H1 (cell line): ENCODE measurements around the gene TADA3. TPM values are rescaled to one million over a fixed set of nuclear protein-coding genes. Genes with fewer than 3 reads are reported as not detected.

ENCODE experiments used
- CTCF ChIA-PET: fragments of 300-600 bp; sonication (Branson Sonifier 250); formaldehyde crosslinking; loops from one replicate; lab custom pipeline; 2021; ENCODE audit not compliant: partially characterized antibody; lab: Charles Lee
- POLR2A ChIA-PET: fragments of 300-600 bp; sonication (Branson Sonifier 250); formaldehyde crosslinking; loops from one replicate; lab custom pipeline; 2021; ENCODE audit warnings: inconsistent platforms; ENCODE audit not compliant: partially characterized antibody; lab: Charles Lee
- DNase-seq, 2 experiments: peaks; one replicate each; pipeline versions ENCODE4 v3.0.0 to v3.0.0-alpha.2; 2010 to 2022; ENCODE audit warnings: low spot score in 2 of 2, low read depth in 1 of 2, mixed read lengths in 1 of 2
- FAIRE-seq: peaks from 2 replicates; lab custom pipeline; 2011; peaks lifted over from hg19 to GRCh38; lab: Jason Lieb, UNC
- H2AFZ ChIP-seq: 2 replicates; pipeline ENCODE4 v1.8.1; 2012; ENCODE audit warnings: low read length, inconsistent platforms
- H2AK5ac ChIP-seq: 2 replicates; pipeline ENCODE4 v1.6.1; 2013; ENCODE audit warnings: low read depth, low read length
- H2BK120ac ChIP-seq: replicated peaks from 2 replicates; pipeline ENCODE3; 2013; ENCODE audit warnings: low read depth, low read length, inconsistent platforms
- H2BK12ac ChIP-seq: 2 replicates; pipeline ENCODE4 v1.6.1; 2013; ENCODE audit warnings: low read depth, low read length
- H2BK15ac ChIP-seq: 2 replicates; pipeline ENCODE4 v1.6.1; 2013; ENCODE audit warnings: low read length
- H2BK20ac ChIP-seq: 2 replicates; pipeline ENCODE4 v1.6.1; 2013; ENCODE audit warnings: low read length
- H2BK5ac ChIP-seq: 2 replicates; pipeline ENCODE4 v1.6.1; 2013; ENCODE audit warnings: low read depth, low read length
- H3K14ac ChIP-seq: 2 replicates; pipeline ENCODE4 v1.6.1; 2013; ENCODE audit warnings: inconsistent platforms; ENCODE audit not compliant: insufficient read length
- H3K18ac ChIP-seq: 2 replicates; pipeline ENCODE4 v1.6.1; 2013; ENCODE audit warnings: low read length; ENCODE audit errors: extremely low read depth
- H3K23ac ChIP-seq: 2 replicates; pipeline ENCODE4 v1.6.1; 2013; ENCODE audit warnings: inconsistent platforms; ENCODE audit not compliant: insufficient read length
- H3K23me2 ChIP-seq: 2 replicates; pipeline ENCODE4 v1.6.1; 2013; ENCODE audit warnings: low read depth, low read length
- H3K27ac ChIP-seq: 2 replicates; pipeline ENCODE4 v1.6.1; 2011; ENCODE audit warnings: low read depth, low read length, inconsistent platforms
- H3K27me3 ChIP-seq, 4 experiments: replicated peaks in 1 of 4; 1 replicate in 1 of 4; 2 replicates in 3 of 4; pipeline versions ENCODE4 v1.6.1 to v1.8.1; 2011 to 2013; ENCODE audit warnings: low read length in 3 of 4, mild to moderate bottlenecking in 3 of 4, inconsistent platforms in 2 of 4, mixed read lengths in 2 of 4, moderate library complexity in 1 of 4; ENCODE audit not compliant: control insufficient read depth in 3 of 4, insufficient read depth in 3 of 4; ENCODE audit errors: extremely low read depth in 1 of 4
- H3K36me3 ChIP-seq, 4 experiments: 2 replicates each; pipeline versions ENCODE4 v1.6.1 to v1.8.1; 2011 to 2013; ENCODE audit warnings: mild to moderate bottlenecking in 4 of 4, low read length in 3 of 4, moderate library complexity in 2 of 4, control low read depth in 1 of 4, inconsistent platforms in 1 of 4; ENCODE audit not compliant: insufficient read depth in 4 of 4, control insufficient read depth in 2 of 4
- H3K4ac ChIP-seq: replicated peaks from 2 replicates; pipeline ENCODE3; 2013; ENCODE audit warnings: low read length, low read depth, mixed read lengths, inconsistent platforms; ENCODE audit not compliant: insufficient read length
- H3K4me1 ChIP-seq, 4 experiments: replicated peaks in 1 of 4; 1 replicate in 1 of 4; 2 replicates in 3 of 4; pipeline versions ENCODE4 v1.6.1 to v1.8.1; 2011 to 2013; ENCODE audit warnings: low read length in 3 of 4, inconsistent platforms in 2 of 4, mixed read lengths in 1 of 4; ENCODE audit not compliant: insufficient read depth in 4 of 4, control insufficient read depth in 3 of 4
- H3K4me2 ChIP-seq, 2 experiments: 2 replicates each; pipeline versions ENCODE4 v1.6.1 to v1.8.1; 2011 to 2013; ENCODE audit warnings: low read depth in 2 of 2, low read length in 2 of 2, control low read depth in 1 of 2, inconsistent platforms in 1 of 2, mild to moderate bottlenecking in 1 of 2; ENCODE audit not compliant: insufficient read depth in 1 of 2
- H3K4me3 ChIP-seq, 4 experiments: fragments of 200-600, 300-600 bp in 1 of 4; sonication (generic), shearing (Covaris generic), sonication (Bioruptor Twin) in 1 of 4; 2 replicates each; pipeline versions ENCODE4 v1.5.1 to v1.8.1; 2011 to 2016; ENCODE audit warnings: low read length in 4 of 4, low read depth in 3 of 4, control low read depth in 2 of 4, inconsistent platforms in 2 of 4, mild to moderate bottlenecking in 2 of 4, mixed read lengths in 1 of 4, moderate library complexity in 1 of 4; ENCODE audit not compliant: insufficient read depth in 2 of 4; ENCODE audit errors: extremely low read depth in 1 of 4
- H3K56ac ChIP-seq: replicated peaks from 2 replicates; pipeline ENCODE3; 2013; ENCODE audit warnings: low read depth, mild to moderate bottlenecking, mixed read lengths, low read length, inconsistent platforms; ENCODE audit not compliant: insufficient read length
- H3K79me1 ChIP-seq: 2 replicates; pipeline ENCODE4 v1.6.1; 2013; ENCODE audit warnings: low read depth, low read length, control low read depth
- H3K79me2 ChIP-seq, 2 experiments: 2 replicates each; pipeline versions ENCODE4 v1.6.1 to v1.8.1; 2012 to 2013; ENCODE audit warnings: low read length in 2 of 2, mild to moderate bottlenecking in 2 of 2, inconsistent platforms in 1 of 2; ENCODE audit not compliant: insufficient read depth in 2 of 2, control insufficient read depth in 1 of 2
- H3K9ac ChIP-seq, 4 experiments: replicated peaks in 1 of 4; 1 replicate in 1 of 4; 2 replicates in 3 of 4; pipeline versions ENCODE4 v1.6.1 to v1.8.1; 2011 to 2013; ENCODE audit warnings: low read depth in 3 of 4, low read length in 3 of 4, control low read depth in 2 of 4, mild to moderate bottlenecking in 2 of 4, moderate library complexity in 2 of 4, inconsistent platforms in 1 of 4; ENCODE audit errors: extremely low read depth in 1 of 4
- H3K9me3 ChIP-seq, 2 experiments: 2 replicates each; pipeline versions ENCODE4 v1.6.1 to v1.8.1; 2012 to 2013; ENCODE audit warnings: mild to moderate bottlenecking in 2 of 2, moderate library complexity in 2 of 2, control low read depth in 1 of 2, inconsistent platforms in 1 of 2, low read depth in 1 of 2, low read length in 1 of 2, mixed read lengths in 1 of 2; ENCODE audit not compliant: insufficient read depth in 2 of 2
- H4K20me1 ChIP-seq, 2 experiments: replicated peaks in 1 of 2; 2 replicates each; pipeline versions ENCODE3 to v1.8.1; 2011 to 2013; ENCODE audit warnings: inconsistent platforms in 2 of 2, low read length in 2 of 2, mild to moderate bottlenecking in 1 of 2; ENCODE audit not compliant: insufficient read depth in 2 of 2, control insufficient read depth in 1 of 2
- H4K5ac ChIP-seq: 2 replicates; pipeline ENCODE4 v1.6.1; 2013; ENCODE audit warnings: low read length, low read depth, mixed read lengths, inconsistent platforms; ENCODE audit not compliant: insufficient read length
- H4K8ac ChIP-seq: 2 replicates; pipeline ENCODE4 v1.8.0; 2013; ENCODE audit warnings: mild to moderate bottlenecking, moderate library complexity, low read length, inconsistent platforms; ENCODE audit not compliant: insufficient read depth; ENCODE audit errors: extremely low read depth
- H4K91ac ChIP-seq: replicated peaks from 2 replicates; pipeline ENCODE3; 2013; ENCODE audit warnings: low read length, mixed read lengths, inconsistent platforms; ENCODE audit not compliant: insufficient read length
- CREB1 ChIP-seq: IDR thresholded peaks from 2 replicates; pipeline ENCODE4 v1.6.1; 2012; ENCODE audit warnings: inconsistent platforms
- KDM4A ChIP-seq: IDR thresholded peaks from one replicate; pipeline ENCODE4 v1.7.1; 2012; ENCODE audit warnings: low read depth, mild to moderate bottlenecking, moderate library complexity, low read length, inconsistent platforms; ENCODE audit not compliant: severe bottlenecking
- MAX ChIP-seq: IDR thresholded peaks from 2 replicates; pipeline ENCODE4 v1.6.1; 2012; ENCODE audit warnings: inconsistent platforms
- NANOG ChIP-seq: IDR thresholded peaks from 2 replicates; pipeline ENCODE4 v1.6.1; 2011; ENCODE audit warnings: low read length, low read depth, mild to moderate bottlenecking, inconsistent platforms; ENCODE audit not compliant: insufficient read depth, poor library complexity, severe bottlenecking
- PHF8 ChIP-seq: fragments of 200-600 bp; sonication (generic); conservative IDR thresholded peaks from 2 replicates; pipeline ENCODE4 v1.7.1; 2012; ENCODE audit warnings: low read depth, mild to moderate bottlenecking, inconsistent platforms, low read length, moderate library complexity
- POLR2AphosphoS5 ChIP-seq: IDR thresholded peaks from 2 replicates; pipeline ENCODE4 v1.6.1; 2011; ENCODE audit warnings: low read depth, low read length
- RBBP5 ChIP-seq: IDR thresholded peaks from 2 replicates; pipeline ENCODE4 v1.7.1; 2012; ENCODE audit warnings: low read depth, mild to moderate bottlenecking, inconsistent platforms, low read length, moderate library complexity, borderline replicate concordance
- SP1 ChIP-seq: IDR thresholded peaks from 2 replicates; pipeline ENCODE4 v1.6.1; 2011; ENCODE audit warnings: low read depth, low read length
- SUZ12 ChIP-seq: fragments of 200-600 bp; sonication (generic); IDR thresholded peaks from 2 replicates; pipeline ENCODE4 v1.6.1; 2012; ENCODE audit warnings: mild to moderate bottlenecking, inconsistent platforms, low read length, moderate library complexity, mixed read lengths
- ZNF274 ChIP-seq: IDR thresholded peaks from 2 replicates; pipeline ENCODE4 v1.7.0; 2012; ENCODE audit warnings: low read length, borderline replicate concordance; ENCODE audit errors: extremely low read depth
- WGBS, 2 experiments: shearing (Covaris generic) in 1 of 2; methylation state at CpG; one replicate each; pipeline versions ENCODE4 v1.1.6 to v1.1.7; 2013 to 2015; ENCODE audit warnings: low lambda C conversion rate in 2 of 2, mixed read lengths in 2 of 2, inconsistent platforms in 1 of 2, low coverage in 1 of 2, missing lambda C conversion rate in 1 of 2; ENCODE audit not compliant: insufficient replicate concordance in 2 of 2, insufficient coverage in 1 of 2, insufficient read length in 1 of 2; ENCODE audit errors: extremely low coverage in 1 of 2, missing lambda C conversion rate in 1 of 2; 5-methylcytosine and 5-hydroxymethylcytosine counted together
- polyA plus RNA-seq, 7 experiments: library from polyadenylated mRNA; depleted of rRNA in 3 of 7; stranded (reverse) in 5 of 7; unstranded in 2 of 7; fragments of >200 nt in 5 of 7; fragments of 200-250 nt in 2 of 7; gene quantifications; 1 replicate in 5 of 7; 2 replicates in 1 of 7; 4 replicates in 1 of 7; pipeline versions ENCODE4 v1.2.1 to v1.2.3, GENCODE V29; 2011 to 2013; ENCODE audit warnings: missing spikeins in 2 of 7, mixed read lengths in 2 of 7
- total RNA-seq: library from RNA; stranded (reverse); fragmentation: NEBNext Ultra II Directional; extraction: Animal tissue kit (Norgen Biotek cat#: 25700); gene quantifications from 2 replicates; pipeline ENCODE4 v1.2.1, GENCODE V29; 2021

Gene TADA3
- total and polyA plus RNA-seq, 2 of the 8 experiments (the other 6 are each of a cell fraction or from before 2014, with no cell fraction given) = 43.4 to 50.3 TPM

GRCh38 chr3:9731206-9732079, 60.8 kb downstream of the TADA3 start, which contains the start of gene BRPF1:
Gene BRPF1, plus strand, starts transcription at chr3:9731735. Its CDS starts 2,406 bp downstream, at chr3:9734141.
- Histone ChIP-seq H3K4ac (no peak within 1 kb of the TSS), H2BK12ac (no peak within 1 kb of the TSS), H3K23me2 (peaks cover 8% of the 10 kb centered on the region), H3K9me3 (no peaks in the 10 kb centered on the region), H4K8ac (peak within 1 kb of the TSS; percentile 100), H3K27ac (peak within 1 kb of the TSS; percentile 100), H4K91ac (peak within 1 kb of the TSS; percentile 90), H3K23ac (no peak within 1 kb of the TSS), H3K4me3 (peak within 1 kb of the TSS; percentile 87 to 94 (median 90)), H2BK20ac (0 out of 2 replicates have a peak within 1 kb of the TSS, but pooled peaks have one; percentile 61), H3K79me1 (peaks cover 22% of the 10 kb centered on the region), H2BK15ac (peak within 1 kb of the TSS; percentile 40; the same call in 1 of the 2 replicates), H3K27me3 (no peaks in the 10 kb centered on the region), H2AK5ac (no peak within 1 kb of the TSS), H3K18ac (peak within 1 kb of the TSS; percentile 87), H2BK120ac (peak within 1 kb of the TSS; percentile 79), H2AFZ (peak within 1 kb of the TSS; percentile 99), H3K14ac (no peak within 1 kb of the TSS), H3K4me2 (peak within 1 kb of the TSS; percentile 86 to 88), H2BK5ac (peak within 1 kb of the TSS; percentile 93), H4K20me1 (peaks cover 3 to 20% of the 10 kb centered on the region in 2 experiments), H3K36me3 (peaks cover 7 to 24% (median 12%) of the 10 kb centered on the region in 4 experiments; a peak in 7 of 8 replicates), H3K4me1 (peaks cover 0 to 8% (median 6%) of the 10 kb centered on the region in 4 experiments; a peak in 6 of 7 replicates), H4K5ac (peak within 1 kb of the TSS; percentile 99), H3K56ac (peak within 1 kb of the TSS; percentile 94), H3K9ac (peak within 1 kb of the TSS; percentile 93 to 100 (median 99)), H3K79me2 (peaks cover 13 to 26% of the 10 kb centered on the region in 2 experiments)
- DNase-seq (peak; percentile 96 to 97), FAIRE-seq (no peak)
- CTCF ChIA-PET = interaction anchor here (0.6 to 8.6 kb wide), 6 partner anchors 9 to 229 kb away, joined by 3 to 109 read pairs (median 8); no protein-coding TSS in a partner anchor
- POLR2A ChIA-PET = interaction anchor here (0.6 to 8.4 kb wide), 16 partner anchors 12 to 355 kb away, joined by 3 to 60 read pairs (median 4); partner anchors contain the start of genes ARPC4, MTMR14, OGG1 and SETD5
- 1% methylated on average over 46 of the region's 88 CpGs; no CpG with 5 or more reads in 1 of the 2 experiments for WGBS, 2 experiments
- TF ChIP-seq NANOG = no peak
- TF ChIP-seq RBBP5 = peak; percentile 87; the same call in 1 of the 2 replicates
- TF ChIP-seq PHF8 = peak; percentile 90
- TF ChIP-seq ZNF274 = no peak
- peak; percentile 62 for TF ChIP-seq KDM4A
- TF ChIP-seq SUZ12 = no peak
- TF ChIP-seq POLR2AphosphoS5 = peak; percentile 60
- peak; percentile 73; the same call in 1 of the 2 replicates for TF ChIP-seq CREB1
- TF ChIP-seq SP1 = no peak; the same call in 1 of the 2 replicates
- peak; percentile 75 for TF ChIP-seq MAX
